Neural cell (in vitro differentiated cells): ENCODE data around the gene LEP. TPM values are rescaled to one million over a fixed set of nuclear protein-coding genes. Genes with fewer than 3 reads are reported as not detected.

Experiments
- H2AFZ ChIP-seq: fragments of 200-600, 300-800 bp; sonication (generic), shearing (Covaris generic); 2 replicates; pipeline ENCODE4 v1.6.0; 2014; ENCODE audit warnings: low read depth, mild to moderate bottlenecking, antibody characterized with exemption, low read length, moderate library complexity
- H3F3A ChIP-seq: fragments of 200-600 bp; shearing (Covaris generic); 2 replicates; pipeline ENCODE4 v1.6.1; 2016; ENCODE audit warnings: mild to moderate bottlenecking, moderate library complexity, mixed read lengths, antibody characterized with exemption, low read length; ENCODE audit not compliant: insufficient read depth, poor library complexity, severe bottlenecking
- H3K27ac ChIP-seq: fragments of 200-600, 300-800 bp; sonication (generic), shearing (Covaris generic); 2 replicates; pipeline ENCODE4 v1.5.1; 2014; ENCODE audit warnings: mild to moderate bottlenecking, low read length, moderate library complexity
- H3K27me3 ChIP-seq: fragments of 300-800, 200-600 bp; sonication (generic), shearing (Covaris generic); 2 replicates; pipeline ENCODE4 v1.6.0; 2014; ENCODE audit warnings: mild to moderate bottlenecking, low read depth, low read length, moderate library complexity; ENCODE audit not compliant: insufficient read depth
- H3K36me3 ChIP-seq: fragments of 300-800, 200-600 bp; sonication (generic), shearing (Covaris generic); 2 replicates; pipeline ENCODE4 v1.5.1; 2014; ENCODE audit warnings: mild to moderate bottlenecking, antibody characterized with exemption, low read length, moderate library complexity; ENCODE audit not compliant: insufficient read depth
- H3K4me2 ChIP-seq: fragments of 300-800, 200-600 bp; sonication (generic), shearing (Covaris generic); 2 replicates; pipeline ENCODE4 v1.6.0; 2014; ENCODE audit warnings: mild to moderate bottlenecking, low read length
- H3K4me3 ChIP-seq: fragments of 300-800, 200-600 bp; sonication (generic), shearing (Covaris generic); 2 replicates; pipeline ENCODE4 v1.5.1; 2014; ENCODE audit warnings: mild to moderate bottlenecking, low read length, moderate library complexity
- H3K79me2 ChIP-seq: fragments of 200-600 bp; shearing (Covaris generic); replicated peaks from 2 replicates; pipeline ENCODE4 v1.6.0; 2014; ENCODE audit warnings: mild to moderate bottlenecking, low read length, moderate library complexity; ENCODE audit not compliant: insufficient read depth
- H3K9ac ChIP-seq: fragments of 300-800, 200-600 bp; sonication (generic), shearing (Covaris generic); 2 replicates; pipeline ENCODE4 v1.6.1; 2016; ENCODE audit warnings: mild to moderate bottlenecking, low read length, mixed read lengths
- H3K9me2 ChIP-seq: fragments of 200-600 bp; shearing (Covaris generic); 2 replicates; pipeline ENCODE4 v1.6.1; 2016; ENCODE audit warnings: mild to moderate bottlenecking, low read length, mixed read lengths; ENCODE audit not compliant: insufficient read depth
- H3K9me3 ChIP-seq: fragments of 200-600, 300-800 bp; sonication (generic), shearing (Covaris generic); 2 replicates; pipeline ENCODE4 v1.6.1; 2016; ENCODE audit warnings: mild to moderate bottlenecking, mixed run types, low read length, moderate library complexity, mixed read lengths
- H4K20me1 ChIP-seq: fragments of 200-600 bp; shearing (Covaris generic); 2 replicates; pipeline ENCODE4 v1.6.1; 2016; ENCODE audit warnings: mild to moderate bottlenecking, mixed run types; ENCODE audit not compliant: insufficient read depth
- EP300 ChIP-seq: fragments of 450-650 bp; conservative IDR thresholded peaks from 2 replicates; pipeline ENCODE4 v1.6.1; 2014; ENCODE audit warnings: antibody characterized with exemption, mild to moderate bottlenecking, moderate library complexity; ENCODE audit not compliant: poor library complexity, severe bottlenecking
- EZH2 ChIP-seq: fragments of 200-600, 300-800 bp; shearing (Covaris generic), sonication (generic); IDR thresholded peaks from 2 replicates; pipeline ENCODE4 v1.6.1; 2014; ENCODE audit warnings: antibody characterized with exemption, low read length, borderline replicate concordance, mild to moderate bottlenecking; ENCODE audit not compliant: insufficient read depth, poor library complexity, severe bottlenecking
- MXI1 ChIP-seq: fragments of 450-650 bp; conservative IDR thresholded peaks from 2 replicates; pipeline ENCODE4 v1.6.1; 2014; ENCODE audit warnings: antibody characterized with exemption, mild to moderate bottlenecking; ENCODE audit not compliant: poor library complexity, severe bottlenecking
- POLR2AphosphoS5 ChIP-seq: IDR thresholded peaks from 2 replicates; pipeline ENCODE4 v1.6.1; 2012
- RAD21 ChIP-seq: fragments of 450-650 bp; conservative IDR thresholded peaks from 2 replicates; pipeline ENCODE4 v1.6.1; 2014; ENCODE audit warnings: antibody characterized with exemption, mild to moderate bottlenecking, moderate library complexity
- SMC3 ChIP-seq: fragments of 450-650 bp; conservative IDR thresholded peaks from 2 replicates; pipeline ENCODE4 v1.6.1; 2014; ENCODE audit warnings: antibody characterized with exemption, mild to moderate bottlenecking, moderate library complexity; ENCODE audit not compliant: poor library complexity
- TAF1 ChIP-seq: IDR thresholded peaks from 2 replicates; pipeline ENCODE4 v1.6.1; 2012; ENCODE audit warnings: low read depth
- polyA plus RNA-seq: library from polyadenylated mRNA; depleted of rRNA; stranded (reverse); fragments of >200 nt; gene quantifications from 2 replicates; pipeline ENCODE4 v1.2.3, GENCODE V29; 2014
- TF ChIP-seq, protein P1 (sequence below): fragments of 450-650 bp; IDR thresholded peaks from 2 replicates; pipeline ENCODE4 v1.5.1; 2014; ENCODE audit warnings: antibody characterized with exemption, mild to moderate bottlenecking, moderate library complexity; ENCODE audit not compliant: poor library complexity, severe bottlenecking
- TF ChIP-seq, protein P2 (sequence below): IDR thresholded peaks from 2 replicates; pipeline ENCODE4 v1.6.1; 2012; ENCODE audit warnings: borderline replicate concordance

LEP gene
- polyA plus RNA-seq, 1 donor from 2014 or later, result not detected

DNA sequence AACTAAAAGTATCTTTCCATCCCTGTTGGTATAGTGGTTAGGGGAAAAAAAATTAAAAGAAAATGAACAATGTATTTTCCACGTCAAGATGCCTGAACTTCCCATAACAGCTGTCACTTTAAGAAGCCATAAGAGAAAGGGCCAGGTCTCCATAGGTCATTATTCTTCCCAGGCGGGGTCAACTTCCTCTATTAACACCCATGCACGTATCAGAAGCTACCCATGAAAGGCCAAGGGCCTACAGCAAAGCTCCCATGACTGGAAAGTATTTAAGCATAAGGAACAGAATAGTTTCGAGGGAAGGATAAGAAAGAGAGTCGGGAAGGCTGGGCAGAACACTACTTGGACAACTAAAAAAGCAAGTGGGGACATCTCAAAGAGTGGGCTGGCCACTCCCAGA, 62.6 kb downstream of the LEP start:
- Histone ChIP-seq H3K9ac (no peak overlapping the region), H3K9me3 (no peaks in the 10 kb centered on the region)
- TF ChIP-seq RAD21 (no peak), EZH2 (no peak), EP300 (no peak), MXI1 (no peak), SMC3 (no peak), POLR2AphosphoS5 (no peak), TAF1 (no peak)
- TF ChIP-seq, protein P1, sequence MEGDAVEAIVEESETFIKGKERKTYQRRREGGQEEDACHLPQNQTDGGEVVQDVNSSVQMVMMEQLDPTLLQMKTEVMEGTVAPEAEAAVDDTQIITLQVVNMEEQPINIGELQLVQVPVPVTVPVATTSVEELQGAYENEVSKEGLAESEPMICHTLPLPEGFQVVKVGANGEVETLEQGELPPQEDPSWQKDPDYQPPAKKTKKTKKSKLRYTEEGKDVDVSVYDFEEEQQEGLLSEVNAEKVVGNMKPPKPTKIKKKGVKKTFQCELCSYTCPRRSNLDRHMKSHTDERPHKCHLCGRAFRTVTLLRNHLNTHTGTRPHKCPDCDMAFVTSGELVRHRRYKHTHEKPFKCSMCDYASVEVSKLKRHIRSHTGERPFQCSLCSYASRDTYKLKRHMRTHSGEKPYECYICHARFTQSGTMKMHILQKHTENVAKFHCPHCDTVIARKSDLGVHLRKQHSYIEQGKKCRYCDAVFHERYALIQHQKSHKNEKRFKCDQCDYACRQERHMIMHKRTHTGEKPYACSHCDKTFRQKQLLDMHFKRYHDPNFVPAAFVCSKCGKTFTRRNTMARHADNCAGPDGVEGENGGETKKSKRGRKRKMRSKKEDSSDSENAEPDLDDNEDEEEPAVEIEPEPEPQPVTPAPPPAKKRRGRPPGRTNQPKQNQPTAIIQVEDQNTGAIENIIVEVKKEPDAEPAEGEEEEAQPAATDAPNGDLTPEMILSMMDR, result no peak
- TF ChIP-seq, protein P2, sequence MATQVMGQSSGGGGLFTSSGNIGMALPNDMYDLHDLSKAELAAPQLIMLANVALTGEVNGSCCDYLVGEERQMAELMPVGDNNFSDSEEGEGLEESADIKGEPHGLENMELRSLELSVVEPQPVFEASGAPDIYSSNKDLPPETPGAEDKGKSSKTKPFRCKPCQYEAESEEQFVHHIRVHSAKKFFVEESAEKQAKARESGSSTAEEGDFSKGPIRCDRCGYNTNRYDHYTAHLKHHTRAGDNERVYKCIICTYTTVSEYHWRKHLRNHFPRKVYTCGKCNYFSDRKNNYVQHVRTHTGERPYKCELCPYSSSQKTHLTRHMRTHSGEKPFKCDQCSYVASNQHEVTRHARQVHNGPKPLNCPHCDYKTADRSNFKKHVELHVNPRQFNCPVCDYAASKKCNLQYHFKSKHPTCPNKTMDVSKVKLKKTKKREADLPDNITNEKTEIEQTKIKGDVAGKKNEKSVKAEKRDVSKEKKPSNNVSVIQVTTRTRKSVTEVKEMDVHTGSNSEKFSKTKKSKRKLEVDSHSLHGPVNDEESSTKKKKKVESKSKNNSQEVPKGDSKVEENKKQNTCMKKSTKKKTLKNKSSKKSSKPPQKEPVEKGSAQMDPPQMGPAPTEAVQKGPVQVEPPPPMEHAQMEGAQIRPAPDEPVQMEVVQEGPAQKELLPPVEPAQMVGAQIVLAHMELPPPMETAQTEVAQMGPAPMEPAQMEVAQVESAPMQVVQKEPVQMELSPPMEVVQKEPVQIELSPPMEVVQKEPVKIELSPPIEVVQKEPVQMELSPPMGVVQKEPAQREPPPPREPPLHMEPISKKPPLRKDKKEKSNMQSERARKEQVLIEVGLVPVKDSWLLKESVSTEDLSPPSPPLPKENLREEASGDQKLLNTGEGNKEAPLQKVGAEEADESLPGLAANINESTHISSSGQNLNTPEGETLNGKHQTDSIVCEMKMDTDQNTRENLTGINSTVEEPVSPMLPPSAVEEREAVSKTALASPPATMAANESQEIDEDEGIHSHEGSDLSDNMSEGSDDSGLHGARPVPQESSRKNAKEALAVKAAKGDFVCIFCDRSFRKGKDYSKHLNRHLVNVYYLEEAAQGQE, result no peak

DNA sequence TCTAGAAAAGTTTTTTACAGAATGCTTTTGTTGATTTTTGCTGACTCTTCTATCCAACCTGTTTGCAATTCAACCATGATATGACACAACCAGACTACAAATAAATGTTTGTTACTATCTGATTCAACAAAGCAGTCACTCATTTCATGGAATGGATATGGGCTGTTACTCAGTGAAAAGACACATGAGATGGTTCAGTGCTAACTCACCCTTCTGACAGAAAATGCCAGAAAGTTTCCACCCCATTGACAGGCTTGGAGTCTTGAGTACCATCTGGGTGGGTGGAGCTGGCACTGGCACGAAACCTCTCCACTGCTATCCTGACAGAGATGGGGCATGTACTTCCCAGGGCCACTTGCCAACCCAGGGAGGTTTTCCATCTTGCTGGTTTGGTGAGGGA, 63.1 kb downstream of the LEP start:
- no peak overlapping the region for H3K4me2 ChIP-seq
- no peak for TF ChIP-seq SMC3
- no peak for TF ChIP-seq EP300
- TF ChIP-seq TAF1, result no peak
- no peak for TF ChIP-seq POLR2AphosphoS5
- TF ChIP-seq MXI1, result no peak
- TF ChIP-seq, protein P1, result no peak
- TF ChIP-seq, protein P2, result no peak
- no peak for TF ChIP-seq EZH2
- no peak for TF ChIP-seq RAD21
- H3K36me3 ChIP-seq, result no peaks in the 10 kb centered on the region

More for the DNA sequence above, 62.6 kb downstream of the LEP start:
- H4K20me1 ChIP-seq, result no peaks in the 10 kb centered on the region
- H3K4me3 ChIP-seq, result no peak overlapping the region
- H3K79me2 ChIP-seq, result no peaks in the 10 kb centered on the region
- H3K4me2 ChIP-seq, result no peak overlapping the region
- no peaks in the 10 kb centered on the region for H3K9me2 ChIP-seq
- no peaks in the 10 kb centered on the region for H3K27me3 ChIP-seq
- H3K27ac ChIP-seq, result no peak overlapping the region
- no peaks in the 10 kb centered on the region for H3F3A ChIP-seq
- no peak overlapping the region for H2AFZ ChIP-seq
- no peaks in the 10 kb centered on the region for H3K36me3 ChIP-seq

More for the DNA sequence above, 63.1 kb downstream of the LEP start:
- no peaks in the 10 kb centered on the region for H3K27me3 ChIP-seq
- H3K79me2 ChIP-seq, result no peaks in the 10 kb centered on the region
- H3K9me2 ChIP-seq, result no peaks in the 10 kb centered on the region
- no peak overlapping the region for H3K4me3 ChIP-seq
- no peaks in the 10 kb centered on the region for H3K9me3 ChIP-seq
- H3K9ac ChIP-seq, result no peak overlapping the region
- no peaks in the 10 kb centered on the region for H3F3A ChIP-seq
- H4K20me1 ChIP-seq, result no peaks in the 10 kb centered on the region
- no peak overlapping the region for H2AFZ ChIP-seq
- H3K27ac ChIP-seq, result no peak overlapping the region
